Measurements from ENCODE around the gene ANKRD23.

DNA sequence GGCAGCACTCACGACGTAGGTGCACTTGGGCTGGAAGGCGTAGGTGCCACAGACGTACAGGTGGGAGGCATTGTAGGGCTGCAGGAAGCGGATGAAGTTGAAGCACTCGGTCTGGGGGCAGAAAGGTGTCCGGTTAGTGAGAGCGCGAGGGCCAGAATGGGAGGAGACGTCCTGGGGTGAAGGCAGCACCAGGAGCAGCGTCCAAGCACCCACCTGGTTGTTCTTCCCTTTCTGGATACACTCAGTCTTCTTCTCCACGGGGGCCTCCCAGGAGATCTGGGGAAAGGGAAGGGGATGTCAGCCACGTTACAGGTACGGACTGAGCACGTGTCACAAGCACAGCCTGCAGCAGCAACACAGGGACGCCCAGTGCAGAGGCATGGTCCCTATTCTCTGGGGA, 21.8 kb upstream of the ANKRD23 start:
- TF ChIP-seq, protein P1, sequence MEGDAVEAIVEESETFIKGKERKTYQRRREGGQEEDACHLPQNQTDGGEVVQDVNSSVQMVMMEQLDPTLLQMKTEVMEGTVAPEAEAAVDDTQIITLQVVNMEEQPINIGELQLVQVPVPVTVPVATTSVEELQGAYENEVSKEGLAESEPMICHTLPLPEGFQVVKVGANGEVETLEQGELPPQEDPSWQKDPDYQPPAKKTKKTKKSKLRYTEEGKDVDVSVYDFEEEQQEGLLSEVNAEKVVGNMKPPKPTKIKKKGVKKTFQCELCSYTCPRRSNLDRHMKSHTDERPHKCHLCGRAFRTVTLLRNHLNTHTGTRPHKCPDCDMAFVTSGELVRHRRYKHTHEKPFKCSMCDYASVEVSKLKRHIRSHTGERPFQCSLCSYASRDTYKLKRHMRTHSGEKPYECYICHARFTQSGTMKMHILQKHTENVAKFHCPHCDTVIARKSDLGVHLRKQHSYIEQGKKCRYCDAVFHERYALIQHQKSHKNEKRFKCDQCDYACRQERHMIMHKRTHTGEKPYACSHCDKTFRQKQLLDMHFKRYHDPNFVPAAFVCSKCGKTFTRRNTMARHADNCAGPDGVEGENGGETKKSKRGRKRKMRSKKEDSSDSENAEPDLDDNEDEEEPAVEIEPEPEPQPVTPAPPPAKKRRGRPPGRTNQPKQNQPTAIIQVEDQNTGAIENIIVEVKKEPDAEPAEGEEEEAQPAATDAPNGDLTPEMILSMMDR (IDR thresholded peaks at IDR 0.05; ENCODE audit: low read length), result no peak
- TF ChIP-seq EZH2 (IDR thresholded peaks at IDR 0.05; ENCODE audit: borderline replicate concordance, low read length), result no peak

Data from OCI-LY1 (cell line).